AG04450 (cell line): Measurements from ENCODE around the gene EIF2S2. TPM values are rescaled to one million over a fixed set of nuclear protein-coding genes. Genes with fewer than 3 reads are reported as not detected.
A peak's percentile ranks its signal among the peaks of the same experiment; 100 is the strongest.

Experiments used
- CTCF ChIA-PET: fragments of 300-600, 350-600 bp; formaldehyde crosslinking; extraction: SDS; loops from one replicate; lab custom pipeline; 2022; ENCODE audit warnings: antibody characterized with exemption, inconsistent platforms; lab: Charles Lee
- POLR2A ChIA-PET: fragments of 350-600 bp; formaldehyde crosslinking; extraction: SDS; loops from one replicate; lab custom pipeline; 2021; ENCODE audit warnings: antibody characterized with exemption, inconsistent platforms; lab: Yijun Ruan, JAX
- DNase-seq: peaks from one replicate; pipeline ENCODE4 v3.0.0-alpha.2; 2011; ENCODE audit warnings: low read depth, low spot score
- H3K27ac ChIP-seq: one replicate; pipeline ENCODE4 v1.5.1; 2012; ENCODE audit warnings: low read depth, low read length, control low read depth
- H3K27me3 ChIP-seq: one replicate; pipeline ENCODE4 v1.6.0; 2012; ENCODE audit warnings: low read length; ENCODE audit not compliant: control insufficient read depth, insufficient read depth
- H3K4me3 ChIP-seq: 2 replicates; pipeline ENCODE4 v1.5.1; 2011; ENCODE audit warnings: mild to moderate bottlenecking, low read depth, low read length, control low read depth
- H3K9me3 ChIP-seq: 2 replicates; pipeline ENCODE4 v1.5.1; 2012; ENCODE audit warnings: low read length; ENCODE audit not compliant: control insufficient read depth, insufficient read depth
- CTCF ChIP-seq: IDR thresholded peaks from 2 replicates; pipeline ENCODE4 v1.5.1; 2011; ENCODE audit warnings: low read depth, low read length, control low read depth, inconsistent platforms
- polyA plus RNA-seq: library from polyadenylated mRNA; depleted of rRNA; stranded (reverse); fragments of >200 nt; gene quantifications from 2 replicates; pipeline ENCODE4 v1.2.3, GENCODE V29; 2011

EIF2S2 gene
- polyA plus RNA-seq, 1 experiment = 161 TPM

- peak overlapping the region; percentile 72 for H3K4me3 ChIP-seq
- no peaks in the 10 kb centered on the region for H3K27me3 ChIP-seq
- peak overlapping the region; percentile 79 for H3K27ac ChIP-seq
- ChIA-PET POLR2A (interaction anchor here (0.6 to 2.1 kb wide), 22 partner anchors 8 to 717 kb away, joined by 3 to 19 read pairs (median 4); partner anchors contain the start of genes C20orf144, CHMP4B and RALY), CTCF (interaction anchor here (0.6 to 2.0 kb wide), 6 partner anchors 18 to 658 kb away, joined by 3 to 12 read pairs (median 6); no protein-coding TSS in a partner anchor)
- H3K9me3 ChIP-seq = no peaks in the 10 kb centered on the region
- no peak for DNase-seq
- TF ChIP-seq CTCF = no peak
Measured at GRCh38 chr20:34112600-34113101, 608 bp upstream of the EIF2S2 start.

GRCh38 chr20:34110745-34111641 lies 1.1 kb downstream of the EIF2S2 start:
- peak overlapping the region; percentile 96 for H3K27ac ChIP-seq
- peak overlapping the region; percentile 94 for H3K4me3 ChIP-seq
- no peaks in the 10 kb centered on the region for H3K9me3 ChIP-seq
- no peaks in the 10 kb centered on the region for H3K27me3 ChIP-seq
- ChIA-PET POLR2A (interaction anchor here (1.3 to 2.0 kb wide), 3 partner anchors 25 to 118 kb away, joined by 3 to 19 read pairs (median 4); partner anchors contain the start of gene RALY), CTCF (no interaction called here)
- no peak for TF ChIP-seq CTCF
- no peak for DNase-seq

GRCh38 chr20:34110025-34110744 lies 1.9 kb downstream of the EIF2S2 start:
- Histone ChIP-seq H3K4me3 (peak overlapping the region; percentile 94), H3K27ac (no peak overlapping the region), H3K27me3 (no peaks in the 10 kb centered on the region), H3K9me3 (no peaks in the 10 kb centered on the region)
- no peak for TF ChIP-seq CTCF
- DNase-seq = no peak
- CTCF ChIA-PET = interaction anchor here (0.7 kb wide), 1 partner anchor 291 kb away, joined by 3 read pairs; no protein-coding TSS in a partner anchor
- POLR2A ChIA-PET = no interaction called here

GRCh38 chr20:34109442-34109841 lies 2.6 kb downstream of the EIF2S2 start:
- no peaks in the 10 kb centered on the region for H3K9me3 ChIP-seq
- TF ChIP-seq CTCF = no peak
- no peak overlapping the region for H3K27ac ChIP-seq
- no peaks in the 10 kb centered on the region for H3K27me3 ChIP-seq
- no peak for DNase-seq
- ChIA-PET CTCF (interaction anchor here (0.7 kb wide), 1 partner anchor 290 kb away, joined by 3 read pairs; no protein-coding TSS in a partner anchor), POLR2A (interaction anchor here (0.8 kb wide), 1 partner anchor 9 kb away, joined by 3 read pairs; no protein-coding TSS in a partner anchor)
- no peak overlapping the region for H3K4me3 ChIP-seq
